Raji (cell line): ENCODE results near the gene CSMD2.

Source experiments
- POLR2A ChIP-seq: IDR thresholded peaks from 2 replicates; pipeline ENCODE4 v1.6.1; 2011; ENCODE audit warnings: low read depth, low read length, control low read depth; ENCODE audit not compliant: insufficient read depth

CSMD2 gene

DNA sequence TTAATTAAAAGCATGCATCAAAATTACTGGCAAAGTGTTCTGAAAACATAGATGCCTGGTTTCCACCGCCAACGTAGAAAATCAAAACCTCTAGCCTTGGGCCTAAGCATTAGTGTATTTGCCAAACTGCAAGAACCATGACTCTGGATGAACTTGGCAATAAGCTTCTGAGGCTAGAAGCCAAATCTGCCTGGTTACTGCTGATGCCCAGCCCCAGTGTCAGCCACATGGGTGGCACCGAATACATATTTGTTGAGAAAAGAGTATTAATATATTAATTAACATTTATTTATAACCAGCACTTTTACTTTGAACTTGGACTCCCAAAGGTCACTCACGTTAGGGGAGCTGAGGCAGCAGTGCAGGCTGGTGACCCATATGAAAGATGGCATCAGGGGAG lies 441.8 kb downstream of the CSMD2 start:
- no peak for TF ChIP-seq POLR2A

DNA sequence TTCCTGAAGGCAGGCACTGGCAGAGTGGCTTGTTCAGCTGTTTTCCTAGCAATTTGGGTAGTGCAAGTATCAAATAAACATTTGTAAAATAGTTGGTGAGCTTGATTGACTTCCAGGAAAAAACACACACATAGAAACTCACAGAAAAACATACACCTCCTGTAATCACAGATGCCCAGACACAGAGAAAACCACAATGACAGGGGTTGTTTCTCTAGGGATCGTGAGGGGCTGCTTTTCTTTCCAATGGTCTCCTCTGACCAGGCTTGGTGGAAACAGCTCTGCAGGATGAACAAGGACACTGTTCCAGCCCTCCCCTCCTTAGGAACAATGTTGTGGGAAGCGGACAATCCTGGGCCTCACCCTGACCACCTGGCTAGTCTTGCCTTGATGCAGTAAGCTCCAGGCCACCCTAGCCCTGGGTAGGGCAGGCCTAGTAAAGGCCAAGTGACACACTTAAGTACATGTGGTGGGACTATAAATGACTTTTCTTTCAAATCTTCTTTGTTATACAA lies 443.7 kb downstream of the CSMD2 start:
- TF ChIP-seq POLR2A = no peak

DNA sequence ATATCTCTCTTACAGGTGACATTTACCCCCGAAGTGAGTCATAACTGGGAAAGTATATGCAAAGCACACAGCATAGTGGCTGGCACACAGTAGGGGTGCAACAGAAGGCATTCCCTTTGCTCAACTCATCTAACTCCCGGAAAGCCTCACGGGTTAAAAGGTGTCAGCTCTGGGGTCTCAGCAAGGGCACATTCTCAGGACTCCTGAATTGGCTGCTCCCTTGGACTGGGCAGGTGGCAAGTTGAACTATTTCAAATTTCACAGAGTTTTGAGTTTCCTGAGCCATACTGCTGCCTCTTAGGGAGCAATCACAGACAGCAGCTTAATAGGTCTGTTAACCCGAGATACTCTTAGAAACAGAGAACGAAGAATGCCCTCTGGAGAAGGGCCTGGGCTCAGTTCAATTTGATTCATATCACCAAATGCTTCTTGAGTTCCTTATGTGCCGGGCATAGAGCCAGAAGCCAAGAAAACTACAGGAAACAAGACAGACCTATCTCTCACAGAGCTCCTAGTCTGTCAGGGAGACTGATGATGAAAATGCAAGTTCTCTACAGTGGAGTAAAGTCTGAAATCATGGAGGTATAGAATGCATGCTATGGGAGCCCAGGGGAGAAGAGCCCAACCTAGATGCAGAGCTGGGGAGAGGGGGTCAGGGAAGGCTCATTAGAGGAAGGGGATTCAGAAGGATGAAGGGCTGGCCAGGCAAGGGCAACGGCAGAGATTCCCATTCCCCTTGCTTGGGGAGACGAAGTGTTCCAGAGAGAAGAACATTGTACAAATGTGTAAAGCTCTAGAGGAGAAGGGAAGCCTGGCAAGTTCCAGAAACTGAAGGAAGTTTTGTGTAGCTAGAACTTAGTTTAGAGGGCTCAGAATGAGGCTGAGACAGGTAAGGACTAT lies 445.0 kb downstream of the CSMD2 start:
- TF ChIP-seq POLR2A = no peak

DNA sequence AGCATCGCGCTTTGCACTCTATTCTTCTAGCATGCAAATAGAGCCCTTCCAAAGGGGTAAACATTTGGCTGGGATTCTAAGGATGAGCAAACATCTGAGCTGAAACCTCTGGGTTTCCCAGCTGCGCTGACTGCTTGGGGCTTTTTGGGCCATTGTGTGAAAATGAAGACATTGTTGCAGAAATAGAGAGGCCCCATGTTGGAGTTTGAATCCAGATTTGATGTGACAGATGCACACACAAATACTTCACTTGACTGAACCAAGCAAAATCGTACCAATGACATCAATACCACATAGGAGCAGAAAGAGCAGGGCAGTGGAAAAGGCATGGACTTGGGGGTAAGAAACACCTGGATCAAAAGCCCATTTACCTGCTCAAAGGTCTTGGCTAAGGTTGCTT lies 445.7 kb downstream of the CSMD2 start:
- no peak for TF ChIP-seq POLR2A

DNA sequence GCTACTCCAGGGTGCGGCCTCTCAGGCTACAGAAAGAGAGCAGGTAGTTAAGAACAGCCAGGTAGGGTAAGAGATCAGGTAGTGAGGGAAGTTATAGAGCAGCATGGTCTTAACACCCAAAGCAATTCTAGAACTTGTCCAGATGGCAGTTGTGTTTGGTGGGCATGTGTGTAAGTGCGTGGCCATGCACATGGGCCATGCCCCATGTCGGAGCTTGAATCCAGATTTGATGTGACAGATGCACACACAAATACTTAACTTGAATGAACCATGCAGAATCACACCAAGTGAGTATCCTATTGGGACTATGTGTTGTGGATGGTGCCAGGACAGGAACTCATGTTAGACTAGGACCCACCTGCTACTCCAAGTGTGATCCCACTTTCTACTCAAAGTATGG lies 446.8 kb downstream of the CSMD2 start:
- no peak for TF ChIP-seq POLR2A

DNA sequence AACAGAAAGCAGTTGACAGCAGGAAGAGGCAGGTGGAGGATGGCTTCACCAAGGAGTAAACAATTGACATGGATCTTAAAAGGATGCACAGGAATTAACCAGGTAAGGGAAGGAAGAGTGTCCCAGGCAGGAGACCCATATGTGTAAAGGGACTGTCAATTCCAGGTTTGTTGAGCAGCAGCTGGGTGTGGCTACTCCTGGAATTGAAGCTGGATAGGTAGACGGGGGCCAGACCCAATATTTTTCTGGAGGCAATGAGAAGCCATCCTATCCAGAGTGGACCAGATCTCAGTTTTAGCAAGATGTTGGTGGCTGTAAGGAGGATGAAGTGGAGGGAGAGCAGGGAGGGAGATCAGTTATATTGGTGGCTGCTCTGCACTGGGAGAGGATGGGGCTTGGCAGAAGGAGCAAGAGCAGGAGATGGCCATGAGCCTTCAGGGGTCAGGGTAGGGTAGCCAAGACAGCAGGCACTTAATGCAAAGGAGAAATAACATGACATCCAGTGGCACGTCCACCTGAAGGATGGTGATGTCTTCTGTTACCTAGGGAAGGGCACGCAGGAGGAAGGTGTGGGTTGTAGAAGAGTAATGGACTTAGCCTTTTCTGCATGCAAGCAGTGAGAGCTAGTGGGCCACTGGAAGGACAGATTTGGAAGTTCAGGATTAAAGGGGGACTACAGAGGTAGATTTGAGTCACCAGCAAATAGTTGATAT lies 447.9 kb downstream of the CSMD2 start:
- no peak for TF ChIP-seq POLR2A

DNA sequence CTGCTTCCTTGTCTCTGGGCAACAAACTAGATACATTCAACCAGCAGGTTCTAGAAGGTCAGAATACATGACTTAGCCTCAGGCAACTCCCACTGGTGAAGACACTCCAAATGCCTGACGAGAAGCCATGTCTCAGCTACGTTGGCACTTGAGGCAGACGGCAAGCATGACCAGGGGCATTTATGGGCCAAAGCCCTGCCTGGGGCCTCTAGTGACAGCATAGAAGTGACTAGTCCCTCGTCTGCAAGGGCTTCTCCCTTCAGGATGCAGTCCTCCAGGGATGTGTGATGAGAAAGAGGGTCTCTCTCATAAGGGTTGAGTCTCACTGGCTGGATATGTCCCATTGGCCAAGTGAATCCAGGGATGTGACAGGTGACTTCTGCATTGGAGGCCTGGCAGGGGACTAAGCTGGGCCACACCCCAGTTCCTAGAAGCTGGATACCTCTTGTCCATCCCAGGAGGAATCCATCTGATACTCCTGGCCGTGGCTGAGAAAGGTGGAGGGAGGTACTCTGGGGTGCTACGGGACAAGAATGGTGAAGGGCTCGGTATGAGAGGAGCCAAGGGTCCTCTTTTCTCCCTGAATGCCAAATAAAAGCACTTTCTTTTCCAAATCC lies 449.7 kb downstream of the CSMD2 start:
- no peak for TF ChIP-seq POLR2A

DNA sequence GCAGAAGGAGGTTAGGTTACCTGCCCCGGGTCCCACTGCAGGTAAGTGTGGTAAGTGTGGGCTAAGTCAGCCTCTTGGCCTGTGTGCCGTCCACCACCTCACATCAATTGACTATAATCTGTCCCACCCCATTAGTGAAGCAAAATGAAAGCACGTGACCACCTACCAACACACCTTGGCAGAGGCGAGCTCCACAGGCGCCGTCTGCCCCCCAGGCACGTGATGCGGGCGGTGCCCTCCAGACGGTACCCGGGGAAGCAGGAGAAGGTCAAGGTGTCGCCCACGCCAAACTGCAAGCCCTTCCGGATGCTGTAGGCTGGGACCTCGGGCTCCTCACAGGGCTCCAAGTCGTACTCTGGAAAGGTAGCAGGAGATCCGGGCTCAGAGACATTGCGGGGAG lies 450.6 kb downstream of the CSMD2 start:
- TF ChIP-seq POLR2A = no peak

DNA sequence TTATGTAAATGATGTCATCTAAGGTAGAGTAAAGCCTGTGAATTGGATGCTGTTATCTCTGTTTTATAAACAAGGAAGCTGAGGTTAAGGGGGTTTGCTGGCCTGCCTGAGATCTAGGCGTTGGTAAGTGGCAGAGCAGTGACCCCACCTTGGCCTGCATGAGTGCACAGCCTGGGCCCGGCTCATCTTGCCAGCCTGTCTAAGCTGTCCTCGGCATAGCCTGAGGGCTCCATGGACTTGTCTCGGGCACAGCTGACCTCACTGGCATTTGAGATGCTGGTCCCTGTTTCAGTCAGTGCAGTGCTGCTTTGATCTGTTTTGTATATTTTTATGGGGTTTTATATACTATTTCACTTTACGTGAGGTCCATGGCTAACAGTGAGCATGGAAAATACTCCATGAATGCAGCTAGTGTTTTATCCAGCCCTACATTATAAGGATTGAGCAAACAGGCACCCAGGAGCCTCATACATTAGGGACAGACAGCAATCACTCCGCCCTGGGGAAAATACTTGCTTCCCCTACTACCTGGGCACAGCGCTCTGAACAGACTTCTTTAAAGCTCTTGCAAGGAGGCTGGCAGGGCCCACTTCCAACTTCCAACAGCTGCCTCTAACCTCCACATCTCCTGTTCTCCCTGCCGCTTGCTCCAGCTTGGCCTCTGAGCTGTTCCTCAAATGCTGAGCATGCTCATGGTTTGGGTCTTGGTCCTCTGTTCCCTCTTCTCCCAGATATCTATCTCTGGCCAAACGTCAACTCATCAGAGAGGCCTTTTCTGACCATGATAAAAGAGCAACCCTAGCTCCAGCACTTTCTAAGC lies 451.8 kb downstream of the CSMD2 start:
- TF ChIP-seq POLR2A = no peak

DNA sequence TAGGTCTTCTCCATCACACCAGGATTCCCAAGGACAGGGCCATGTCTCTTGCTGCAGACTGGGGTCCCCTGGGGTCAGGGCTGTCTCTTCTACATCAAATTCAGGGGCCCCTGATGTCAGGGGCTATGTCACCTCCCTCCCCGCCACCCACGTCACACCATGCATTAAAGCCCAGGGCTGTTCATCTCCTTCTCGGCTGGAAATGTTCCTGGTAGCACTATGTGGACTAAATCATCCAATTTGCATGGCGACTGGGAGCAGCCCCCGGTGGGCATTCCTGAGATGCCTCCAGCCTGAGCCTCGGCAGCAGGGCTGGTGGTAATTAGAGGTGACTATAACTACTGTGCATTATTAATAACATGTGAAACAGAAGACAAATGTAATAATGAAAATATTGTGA lies 452.8 kb downstream of the CSMD2 start:
- TF ChIP-seq POLR2A = no peak

DNA sequence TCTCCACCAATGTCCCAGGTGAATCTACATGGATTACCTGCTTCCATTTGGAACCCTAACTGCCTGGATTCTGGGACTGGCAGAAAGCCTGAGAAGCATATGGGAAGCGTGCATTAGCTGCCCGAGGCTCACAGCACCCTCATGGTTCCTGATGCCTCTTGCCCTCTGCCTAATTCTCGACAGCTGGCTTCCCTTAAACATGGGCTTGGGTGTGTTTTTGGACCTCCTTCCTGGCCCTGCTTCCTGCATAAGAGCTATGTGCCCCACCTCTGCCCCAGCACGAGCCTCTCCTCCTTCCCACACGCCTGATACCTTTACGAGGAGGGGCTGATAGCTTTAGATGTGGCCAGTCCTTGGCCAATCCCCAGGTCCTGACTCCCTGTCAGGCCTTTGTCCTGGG lies 453.5 kb downstream of the CSMD2 start:
- TF ChIP-seq POLR2A = no peak

DNA sequence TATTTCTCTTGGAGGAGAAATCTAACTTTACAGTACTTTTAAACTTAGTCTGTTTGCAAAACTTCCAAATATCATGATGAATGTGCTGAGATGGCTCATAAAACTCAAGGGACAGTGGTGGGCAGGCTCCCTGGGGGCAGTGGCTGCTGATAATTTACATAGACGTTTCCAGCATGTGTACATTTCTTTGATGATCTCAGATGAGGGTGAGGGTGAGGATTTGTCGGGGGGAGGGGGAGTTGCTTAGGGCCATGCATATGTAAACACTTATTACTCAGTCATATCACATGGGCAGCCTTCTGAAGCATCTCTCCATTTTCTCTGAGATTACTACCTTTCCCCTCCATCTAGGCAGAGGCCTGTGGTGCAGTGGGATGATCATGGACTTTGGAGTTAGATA lies 454.1 kb downstream of the CSMD2 start:
- no peak for TF ChIP-seq POLR2A

DNA sequence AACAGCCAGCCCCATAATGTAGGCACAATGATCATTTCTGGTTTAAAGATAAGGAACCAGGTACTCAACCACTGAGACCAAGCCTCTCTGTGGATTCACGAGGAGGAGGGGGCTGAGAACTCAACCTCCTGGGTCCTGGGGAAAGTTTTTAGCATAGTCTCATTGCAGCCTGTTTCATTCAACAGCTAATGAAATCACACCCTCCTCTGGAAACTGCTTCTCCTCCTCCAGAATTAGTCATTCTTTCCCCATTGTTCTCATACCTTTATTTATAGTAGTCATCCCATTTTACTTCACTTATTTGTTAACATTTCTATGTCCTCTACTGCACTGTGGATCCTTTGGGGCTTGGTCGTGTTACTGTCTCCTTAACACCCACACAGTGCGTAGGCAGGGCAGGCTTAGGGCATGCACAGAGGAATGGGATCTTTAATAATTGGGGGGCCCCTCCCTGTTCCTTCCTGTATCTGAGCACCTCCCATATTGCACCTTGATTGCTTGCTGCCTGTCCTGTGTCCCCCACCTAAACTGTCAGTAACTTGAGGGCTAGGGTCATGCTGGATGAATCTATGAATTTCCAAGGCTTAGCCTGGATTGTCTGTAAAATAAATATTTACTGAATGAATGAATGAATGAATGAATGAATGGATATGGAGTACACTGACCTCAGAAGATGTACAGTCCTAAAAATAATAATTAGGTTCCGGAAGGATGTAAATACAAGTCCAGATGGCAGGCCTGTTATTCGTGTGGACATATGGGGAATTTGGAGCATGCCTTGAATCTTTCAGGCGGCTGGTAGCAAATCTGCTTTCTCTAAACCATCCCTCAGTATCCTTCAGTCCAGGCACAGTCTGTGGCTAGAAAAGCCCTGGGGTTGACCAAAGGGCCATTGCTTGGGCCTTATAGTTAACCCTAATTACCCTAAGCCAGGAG lies 455.0 kb downstream of the CSMD2 start:
- no peak for TF ChIP-seq POLR2A
